Panc1 (cell line): ENCODE results near the gene RPRD1B.

Source experiments
- POLR2AphosphoS5 ChIP-seq: IDR thresholded peaks from 2 replicates; pipeline ENCODE4 v1.6.1; 2012; ENCODE audit warnings: mild to moderate bottlenecking, low read depth, low read length, moderate library complexity
- TCF7L2 ChIP-seq: IDR thresholded peaks from 2 replicates; pipeline ENCODE4 v1.6.1; 2011; ENCODE audit warnings: mild to moderate bottlenecking, low read depth, low read length, inconsistent platforms
- TF ChIP-seq, protein P1 (sequence below): fragments of 450-650 bp; IDR thresholded peaks from 2 replicates; pipeline ENCODE4 v1.5.1; 2017; ENCODE audit warnings: mild to moderate bottlenecking
- TF ChIP-seq, protein P2 (sequence below), 2 experiments: IDR thresholded peaks; 2 replicates each; pipeline ENCODE4 v1.6.1; 2011 to 2012; ENCODE audit warnings: low read depth in 2 of 2, control low read depth in 1 of 2, low read length in 1 of 2, mild to moderate bottlenecking in 1 of 2, moderate library complexity in 1 of 2; ENCODE audit not compliant: insufficient read depth in 1 of 2

- TF ChIP-seq, protein P1, sequence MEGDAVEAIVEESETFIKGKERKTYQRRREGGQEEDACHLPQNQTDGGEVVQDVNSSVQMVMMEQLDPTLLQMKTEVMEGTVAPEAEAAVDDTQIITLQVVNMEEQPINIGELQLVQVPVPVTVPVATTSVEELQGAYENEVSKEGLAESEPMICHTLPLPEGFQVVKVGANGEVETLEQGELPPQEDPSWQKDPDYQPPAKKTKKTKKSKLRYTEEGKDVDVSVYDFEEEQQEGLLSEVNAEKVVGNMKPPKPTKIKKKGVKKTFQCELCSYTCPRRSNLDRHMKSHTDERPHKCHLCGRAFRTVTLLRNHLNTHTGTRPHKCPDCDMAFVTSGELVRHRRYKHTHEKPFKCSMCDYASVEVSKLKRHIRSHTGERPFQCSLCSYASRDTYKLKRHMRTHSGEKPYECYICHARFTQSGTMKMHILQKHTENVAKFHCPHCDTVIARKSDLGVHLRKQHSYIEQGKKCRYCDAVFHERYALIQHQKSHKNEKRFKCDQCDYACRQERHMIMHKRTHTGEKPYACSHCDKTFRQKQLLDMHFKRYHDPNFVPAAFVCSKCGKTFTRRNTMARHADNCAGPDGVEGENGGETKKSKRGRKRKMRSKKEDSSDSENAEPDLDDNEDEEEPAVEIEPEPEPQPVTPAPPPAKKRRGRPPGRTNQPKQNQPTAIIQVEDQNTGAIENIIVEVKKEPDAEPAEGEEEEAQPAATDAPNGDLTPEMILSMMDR, result no peak
- TF ChIP-seq, protein P2, sequence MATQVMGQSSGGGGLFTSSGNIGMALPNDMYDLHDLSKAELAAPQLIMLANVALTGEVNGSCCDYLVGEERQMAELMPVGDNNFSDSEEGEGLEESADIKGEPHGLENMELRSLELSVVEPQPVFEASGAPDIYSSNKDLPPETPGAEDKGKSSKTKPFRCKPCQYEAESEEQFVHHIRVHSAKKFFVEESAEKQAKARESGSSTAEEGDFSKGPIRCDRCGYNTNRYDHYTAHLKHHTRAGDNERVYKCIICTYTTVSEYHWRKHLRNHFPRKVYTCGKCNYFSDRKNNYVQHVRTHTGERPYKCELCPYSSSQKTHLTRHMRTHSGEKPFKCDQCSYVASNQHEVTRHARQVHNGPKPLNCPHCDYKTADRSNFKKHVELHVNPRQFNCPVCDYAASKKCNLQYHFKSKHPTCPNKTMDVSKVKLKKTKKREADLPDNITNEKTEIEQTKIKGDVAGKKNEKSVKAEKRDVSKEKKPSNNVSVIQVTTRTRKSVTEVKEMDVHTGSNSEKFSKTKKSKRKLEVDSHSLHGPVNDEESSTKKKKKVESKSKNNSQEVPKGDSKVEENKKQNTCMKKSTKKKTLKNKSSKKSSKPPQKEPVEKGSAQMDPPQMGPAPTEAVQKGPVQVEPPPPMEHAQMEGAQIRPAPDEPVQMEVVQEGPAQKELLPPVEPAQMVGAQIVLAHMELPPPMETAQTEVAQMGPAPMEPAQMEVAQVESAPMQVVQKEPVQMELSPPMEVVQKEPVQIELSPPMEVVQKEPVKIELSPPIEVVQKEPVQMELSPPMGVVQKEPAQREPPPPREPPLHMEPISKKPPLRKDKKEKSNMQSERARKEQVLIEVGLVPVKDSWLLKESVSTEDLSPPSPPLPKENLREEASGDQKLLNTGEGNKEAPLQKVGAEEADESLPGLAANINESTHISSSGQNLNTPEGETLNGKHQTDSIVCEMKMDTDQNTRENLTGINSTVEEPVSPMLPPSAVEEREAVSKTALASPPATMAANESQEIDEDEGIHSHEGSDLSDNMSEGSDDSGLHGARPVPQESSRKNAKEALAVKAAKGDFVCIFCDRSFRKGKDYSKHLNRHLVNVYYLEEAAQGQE (IDR thresholded peaks at IDR 0.05; ENCODE audit: insufficient read depth in 1 of 2, low read depth in 2 of 2, low read length in 1 of 2), result no peak
- TF ChIP-seq POLR2AphosphoS5 (no peak), TCF7L2 (no peak)
Observed at GRCh38 chr20:38114353-38114791, 80.8 kb downstream of the RPRD1B start.
